Measurements from ENCODE around the gene GAS2.

GAS2 gene

GRCh38 chr11:22786475-22786874 is 120.1 kb downstream of the GAS2 start:
- DNase-seq (ENCODE audit: low read depth in 1 of 2, low spot score in 1 of 2) = no peak

GRCh38 chr11:22787055-22787454 is 120.6 kb downstream of the GAS2 start:
- DNase-seq (ENCODE audit: low read depth in 1 of 2, low spot score in 1 of 2) = no peak

- DNase-seq (ENCODE audit: low read depth in 1 of 2, low spot score in 1 of 2) = no peak
Observed at GRCh38 chr11:22787551-22788162, 121.2 kb downstream of the GAS2 start.

GRCh38 chr11:22792497-22792896 is 126.1 kb downstream of the GAS2 start:
- no peak for DNase-seq (ENCODE audit: low read depth in 1 of 2, low spot score in 1 of 2)

GRCh38 chr11:22795914-22796313 is 129.5 kb downstream of the GAS2 start:
- no peak for DNase-seq (ENCODE audit: low read depth in 1 of 2, low spot score in 1 of 2)

- no peak for DNase-seq (ENCODE audit: low read depth in 1 of 2, low spot score in 1 of 2)
Observed at GRCh38 chr11:22797047-22797446, 130.6 kb downstream of the GAS2 start.

GRCh38 chr11:22798901-22799300 is 132.5 kb downstream of the GAS2 start:
- DNase-seq (ENCODE audit: low read depth in 1 of 2, low spot score in 1 of 2) = no peak

GRCh38 chr11:22800482-22800881 is 134.1 kb downstream of the GAS2 start:
- no peak for DNase-seq (ENCODE audit: low read depth in 1 of 2, low spot score in 1 of 2)

GRCh38 chr11:22802861-22803260 is 136.4 kb downstream of the GAS2 start:
- DNase-seq (ENCODE audit: low read depth in 1 of 2, low spot score in 1 of 2) = no peak

GRCh38 chr11:22807391-22807790 is 141.0 kb downstream of the GAS2 start:
- no peak for DNase-seq (ENCODE audit: low read depth in 1 of 2, low spot score in 1 of 2)

GRCh38 chr11:22807855-22808570 is 141.6 kb downstream of the GAS2 start:
- DNase-seq (ENCODE audit: low read depth in 1 of 2, low spot score in 1 of 2) = no peak

GRCh38 chr11:22808571-22809197 is 142.3 kb downstream of the GAS2 start:
- DNase-seq (ENCODE audit: low read depth in 1 of 2, low spot score in 1 of 2) = no peak

GRCh38 chr11:22809893-22810292 is 143.5 kb downstream of the GAS2 start:
- no peak for DNase-seq (ENCODE audit: low read depth in 1 of 2, low spot score in 1 of 2)

- DNase-seq (ENCODE audit: low read depth in 1 of 2, low spot score in 1 of 2) = no peak
Observed at GRCh38 chr11:22822203-22822602, 155.8 kb downstream of the GAS2 start.

- no peak for DNase-seq (ENCODE audit: low read depth in 1 of 2, low spot score in 1 of 2)
Observed at GRCh38 chr11:22828373-22828772, 162.0 kb downstream of the GAS2 start.

GRCh38 chr11:22829231-22830081 is 163.0 kb downstream of the GAS2 start, which contains the start of gene SVIP:
SVIP (minus strand) TSS chr11:22829801; CDS start chr11:22829748, 53 bp downstream.
- DNase-seq (ENCODE audit: low read depth in 1 of 2, low spot score in 1 of 2) = peak; percentile 88 to 89

- DNase-seq (ENCODE audit: low read depth in 1 of 2, low spot score in 1 of 2) = no peak
Observed at GRCh38 chr11:22830082-22830414, 163.6 kb downstream of the GAS2 start.

- DNase-seq (ENCODE audit: low read depth in 1 of 2, low spot score in 1 of 2) = no peak
Observed at GRCh38 chr11:22832315-22833015, 166.1 kb downstream of the GAS2 start.

- DNase-seq (ENCODE audit: low read depth in 1 of 2, low spot score in 1 of 2) = no peak
Observed at GRCh38 chr11:22846726-22847125, 180.3 kb downstream of the GAS2 start.

GRCh38 chr11:22851477-22851876 is 185.1 kb downstream of the GAS2 start:
- no peak for DNase-seq (ENCODE audit: low read depth in 1 of 2, low spot score in 1 of 2)

GRCh38 chr11:22859756-22860155 is 193.3 kb downstream of the GAS2 start:
- no peak for DNase-seq (ENCODE audit: low read depth in 1 of 2, low spot score in 1 of 2)
